Stimulated activated CD8-positive, alpha-beta memory T cell treated with anti-CD3 and anti-CD28 coated beads, Interleukin-15, amount 100 ng/mL, for 4 hours (primary cell): ENCODE measurements around the gene HNRNPA1L2.
"Not testable (repeated sequence)": the region's sequence is repeated elsewhere in the genome, so short reads cannot be mapped to it uniquely, and the experiment has no call there.

Source experiments
- DNase-seq, 2 donors: peaks; one replicate each; pipeline ENCODE4 v3.0.0-alpha.2; 2020; ENCODE audit warnings: low read depth in 2 of 2

Gene HNRNPA1L2

DNA sequence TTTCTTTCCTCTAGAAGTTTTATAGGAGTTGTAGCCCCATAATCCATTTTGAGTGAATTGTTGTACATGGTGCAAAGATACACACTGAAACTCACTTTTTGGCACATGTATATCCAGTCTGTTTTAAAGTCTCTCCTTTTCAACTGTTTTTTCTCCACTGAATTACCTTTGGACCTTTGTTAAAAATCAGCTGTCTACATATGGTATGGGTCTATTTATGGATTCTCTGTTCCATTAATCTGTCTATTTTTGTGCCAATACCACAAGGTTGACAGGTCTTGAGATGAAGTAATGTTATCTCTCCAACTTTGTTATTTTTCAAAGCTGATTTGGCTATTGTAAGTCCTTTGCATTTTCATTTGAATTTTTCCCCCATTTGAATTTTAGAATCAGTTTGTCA, 4.7 kb downstream of the HNRNPA1L2 start:
- no peak for DNase-seq

DNA sequence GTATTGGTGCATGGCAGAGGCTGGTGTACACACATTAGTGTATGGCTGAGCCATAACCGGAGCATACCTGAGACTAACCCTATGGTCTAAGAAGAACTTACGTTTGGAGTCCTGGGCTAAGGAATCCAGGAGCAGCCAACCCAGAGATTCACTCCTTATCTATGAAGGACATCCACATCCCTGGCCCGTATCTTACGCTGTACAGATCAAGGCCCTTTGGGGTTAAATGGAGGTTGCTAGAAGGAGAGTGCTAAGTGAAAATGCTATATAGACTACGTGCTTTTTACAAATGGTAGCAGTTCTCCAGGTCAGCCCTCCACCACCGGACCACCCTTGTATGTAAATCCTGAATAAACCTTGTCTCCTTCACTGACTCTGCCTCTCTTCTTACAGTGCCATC, 8.5 kb downstream of the HNRNPA1L2 start:
- no peak for DNase-seq

DNA sequence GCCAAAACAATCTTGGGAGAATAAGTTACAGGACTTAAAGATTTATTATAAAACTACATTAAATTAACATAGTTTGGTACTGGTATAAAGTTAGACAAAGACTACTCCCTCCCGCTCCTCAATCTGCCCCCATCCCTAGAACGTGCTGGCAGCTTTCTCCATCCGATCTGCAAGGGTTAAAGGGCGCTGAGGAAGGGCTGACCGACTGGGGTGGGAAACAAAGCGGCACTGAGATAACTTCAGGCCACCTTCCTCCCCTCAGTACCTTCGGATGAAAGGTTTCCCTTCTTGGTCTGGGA, 9.6 kb downstream of the HNRNPA1L2 start:
- no peak for DNase-seq

DNA sequence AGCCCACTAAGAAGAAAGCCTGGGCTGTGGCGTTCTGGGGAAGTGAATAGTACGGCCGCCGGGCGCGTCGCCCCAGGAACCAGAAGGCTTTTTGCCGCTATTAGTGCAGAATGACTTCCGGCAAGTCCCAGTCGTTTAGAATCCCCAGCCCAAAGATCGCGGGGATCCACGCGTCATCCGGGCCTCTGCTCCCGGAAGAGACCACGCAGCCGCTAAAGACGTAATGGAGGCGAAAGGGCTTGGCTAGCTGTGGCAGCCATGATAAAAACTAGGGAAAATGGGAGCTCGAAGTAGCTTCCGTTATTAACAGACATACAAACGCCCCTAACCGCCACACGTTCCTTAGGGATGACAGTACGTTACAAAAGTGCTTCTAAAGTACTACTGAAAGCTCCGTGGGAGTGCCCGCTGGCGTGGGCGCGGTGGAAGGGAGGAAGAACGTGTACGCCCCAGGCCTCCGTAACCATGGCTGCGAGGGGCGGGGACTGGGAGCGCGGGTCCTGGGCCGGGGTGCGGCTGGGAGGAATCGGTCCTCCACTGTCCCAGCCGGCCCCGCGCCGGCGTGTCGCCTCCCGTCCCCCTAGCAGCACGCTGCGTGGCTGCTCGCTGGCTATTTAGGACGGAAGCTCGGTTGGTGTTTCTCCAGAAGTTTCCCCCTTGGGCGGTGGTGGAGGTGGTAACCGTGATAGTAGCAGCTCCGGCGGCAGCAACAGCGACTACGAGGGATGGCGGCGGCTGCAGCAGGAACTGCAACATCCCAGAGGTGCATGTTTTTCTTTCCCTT, 10.2 kb downstream of the HNRNPA1L2 start, which contains the start of gene SUGT1:
Gene SUGT1, plus strand, starts transcription at position 641 of the 784 bp plus-strand sequence. Its CDS starts 85 bp downstream, at position 726.
- DNase-seq, result peak; percentile 90 to 92

DNA sequence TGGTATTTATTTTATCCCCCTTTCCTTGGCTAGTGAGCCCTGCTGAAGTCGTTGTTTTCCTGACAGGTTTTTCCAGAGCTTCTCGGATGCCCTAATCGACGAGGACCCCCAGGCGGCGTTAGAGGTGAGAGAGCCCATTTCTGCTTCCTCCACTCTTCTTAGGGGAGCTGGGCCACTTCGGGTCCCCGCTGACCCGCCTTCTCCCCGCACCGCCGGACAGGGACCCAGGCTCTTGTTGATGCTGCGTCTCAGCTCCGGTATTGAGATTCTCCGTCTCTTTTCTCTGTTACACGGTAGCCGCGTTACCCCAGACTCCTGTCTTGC, 10.7 kb downstream of the HNRNPA1L2 start:
- DNase-seq, result no peak

DNA sequence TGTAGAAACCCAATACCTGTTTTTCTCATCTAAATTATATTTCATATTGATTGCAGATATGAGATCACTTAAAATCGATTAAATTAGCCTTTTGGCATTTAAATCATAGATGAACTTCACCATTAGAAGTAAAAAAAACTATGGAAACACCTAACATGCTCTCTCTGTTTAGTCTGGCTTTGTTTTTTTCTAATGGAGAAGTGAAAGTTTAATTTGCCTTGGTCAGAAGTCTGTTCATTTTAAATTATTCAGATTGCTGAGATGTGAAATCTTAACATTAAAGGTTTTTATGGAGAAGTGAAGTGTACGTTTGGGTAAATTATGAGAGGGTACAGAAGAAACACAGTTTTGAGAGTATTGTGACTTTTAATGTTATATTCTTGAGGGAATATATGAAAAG, 17.1 kb downstream of the HNRNPA1L2 start:
- no peak for DNase-seq

DNA sequence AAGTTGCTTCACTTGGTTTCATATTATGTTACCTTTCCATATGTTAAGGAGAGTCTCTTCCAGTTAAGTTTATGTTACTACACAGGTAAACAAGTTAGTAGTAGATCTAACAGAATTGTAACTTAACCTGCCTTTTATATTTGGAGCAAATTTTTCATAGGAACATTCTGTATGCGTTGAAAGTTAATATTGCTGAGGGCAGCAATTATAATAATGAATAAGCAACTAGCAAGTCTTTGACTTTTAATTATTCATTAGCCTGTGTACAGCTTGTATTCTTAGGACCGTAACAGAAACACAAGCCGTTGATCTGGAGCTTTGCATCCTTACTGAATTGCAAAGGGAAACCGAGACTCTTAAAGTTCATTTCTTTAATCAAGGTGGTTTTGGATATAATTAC, 22.0 kb downstream of the HNRNPA1L2 start:
- no peak for DNase-seq

DNA sequence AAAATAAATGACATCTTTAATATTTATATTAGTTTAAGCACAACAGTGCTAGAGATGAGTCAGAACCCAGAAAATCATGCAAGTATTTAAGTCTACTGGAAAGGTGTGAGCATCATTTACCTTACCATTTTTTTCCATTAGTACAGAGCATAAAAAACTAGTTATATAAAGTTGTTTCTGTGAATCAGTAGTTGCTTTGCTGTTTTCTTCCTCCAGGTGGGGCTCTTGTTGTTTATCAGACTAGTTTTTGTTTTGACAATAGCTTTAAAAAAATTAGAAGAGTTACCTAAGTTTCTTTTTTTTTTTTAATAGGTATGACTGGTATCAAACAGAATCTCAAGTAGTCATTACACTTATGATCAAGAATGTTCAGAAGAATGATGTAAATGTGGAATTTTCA, 23.1 kb downstream of the HNRNPA1L2 start:
- no peak for DNase-seq

DNA sequence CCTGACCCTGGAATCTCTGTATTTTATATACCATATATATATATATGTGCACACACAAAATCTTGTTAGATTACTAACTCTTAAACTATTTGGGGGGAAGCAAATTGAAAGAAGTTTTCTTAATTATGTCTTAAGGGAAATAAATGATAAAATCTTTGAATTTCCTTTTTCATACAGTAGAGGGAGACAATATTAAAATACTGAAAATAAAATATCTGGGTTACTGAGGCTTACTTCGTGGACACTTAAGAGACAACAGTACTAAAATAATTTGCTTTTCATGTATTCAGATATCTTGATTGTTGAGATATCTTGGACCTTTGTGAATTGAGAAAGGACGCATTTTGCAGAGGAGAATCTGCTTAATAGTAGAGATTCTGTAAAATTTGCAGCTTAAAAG, 27.4 kb downstream of the HNRNPA1L2 start:
- DNase-seq, result no peak

DNA sequence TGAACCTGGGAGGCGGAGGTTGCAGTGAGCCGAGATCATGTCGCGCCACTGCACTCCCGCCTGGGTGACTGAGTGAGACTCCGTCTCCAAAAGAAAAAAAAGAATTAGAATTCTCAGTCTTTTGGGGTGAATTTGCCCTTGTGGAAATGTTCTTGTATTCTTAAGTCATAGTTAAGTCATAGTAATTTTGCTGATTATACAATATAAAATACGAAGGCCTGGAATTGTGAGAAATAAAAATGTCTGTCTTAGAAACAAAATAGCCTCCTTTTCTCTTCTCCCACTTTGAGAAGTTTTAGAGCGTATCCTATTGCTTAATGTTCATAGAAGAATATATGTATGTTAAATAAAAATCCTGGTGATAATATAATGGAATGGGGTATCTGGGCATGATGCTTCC, 28.5 kb downstream of the HNRNPA1L2 start:
- no peak for DNase-seq

DNA sequence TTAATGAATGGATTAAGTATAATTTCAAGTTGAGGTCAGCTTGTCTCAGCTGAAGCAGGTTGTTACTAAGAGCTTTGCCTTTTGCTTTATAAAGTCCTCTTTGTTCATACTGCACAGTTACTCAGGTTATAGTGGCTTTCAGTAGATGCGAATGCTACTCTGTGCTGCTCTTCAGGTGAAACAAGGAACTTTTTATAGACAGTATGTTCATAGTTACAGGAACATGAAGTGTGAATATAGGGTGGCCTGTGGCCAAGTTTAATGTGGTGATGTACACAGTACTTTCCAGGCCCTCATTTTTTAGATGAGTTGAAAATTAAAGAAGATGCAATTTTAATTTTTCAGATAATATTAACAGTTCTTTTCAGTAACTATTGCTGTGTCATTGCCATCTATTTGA, 31.2 kb downstream of the HNRNPA1L2 start:
- DNase-seq, result no peak

DNA sequence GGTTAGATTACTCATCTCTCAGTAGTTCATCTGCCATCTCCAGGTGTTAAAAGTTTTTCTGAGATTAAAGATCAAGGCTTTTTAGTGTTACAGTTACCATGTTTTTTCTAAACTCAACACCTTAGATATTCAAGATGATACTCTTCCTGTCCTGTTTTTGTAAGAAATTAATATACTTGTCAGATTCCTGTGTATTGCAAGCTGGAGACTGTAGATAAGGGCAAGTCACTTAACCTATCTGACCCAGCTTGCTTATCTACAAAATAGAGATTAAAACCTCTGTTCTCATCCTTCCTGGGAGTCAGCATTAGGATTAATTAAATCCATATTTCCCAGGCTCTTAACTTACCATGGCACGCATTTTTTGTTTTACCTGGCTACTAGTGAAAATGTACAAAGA, 35.6 kb downstream of the HNRNPA1L2 start:
- no peak for DNase-seq

DNA sequence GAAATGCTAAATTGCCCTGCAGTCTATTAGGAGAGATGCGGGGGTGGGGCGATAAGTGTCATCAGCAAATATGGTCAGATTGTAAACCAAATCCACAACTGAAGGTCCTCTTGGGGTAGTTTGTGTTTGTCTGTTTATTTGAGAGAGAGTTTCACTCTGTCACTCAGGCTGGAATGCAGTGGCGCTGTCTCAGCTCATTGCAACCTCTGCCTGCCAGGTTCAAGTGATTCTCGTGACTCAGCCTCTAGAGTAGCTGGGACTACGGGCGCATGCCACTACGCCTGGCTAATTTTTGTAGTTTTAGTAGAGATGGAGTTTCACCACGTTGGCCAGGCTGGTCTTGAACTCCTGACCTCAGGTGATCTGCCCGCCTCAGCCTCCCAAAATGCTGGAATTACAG, 43.6 kb downstream of the HNRNPA1L2 start:
- not testable (repeated sequence) for DNase-seq

DNA sequence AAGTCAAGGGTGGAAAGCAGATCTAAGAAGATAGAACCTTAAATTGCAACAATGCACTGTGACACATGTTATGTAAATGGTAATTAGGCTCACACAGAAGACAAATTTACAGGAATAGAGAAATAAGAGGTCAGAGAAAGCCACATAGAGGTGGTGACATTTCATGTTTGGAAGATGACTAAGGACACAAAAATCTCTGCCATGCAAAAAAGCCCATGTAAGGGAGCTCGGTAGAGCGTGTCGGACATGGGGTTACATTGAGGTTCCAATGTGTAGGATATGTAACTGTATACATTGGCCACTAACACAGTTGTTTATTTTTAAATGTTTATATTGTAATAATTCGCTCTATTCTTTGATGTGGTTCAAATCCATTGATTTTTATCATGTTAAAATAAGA, 44.1 kb downstream of the HNRNPA1L2 start:
- no peak for DNase-seq
